Loucy (cell line): ENCODE measurements around the gene SH3GL1.

Experiments used
- H2AFZ ChIP-seq: fragments of 200-600 bp; sonication (generic); 2 replicates; pipeline ENCODE4 v1.6.0; 2016; ENCODE audit warnings: antibody characterized with exemption, mild to moderate bottlenecking, low read length, moderate library complexity
- H3F3A ChIP-seq: fragments of 200-600 bp; 2 replicates; pipeline ENCODE4 v1.6.0; 2016; ENCODE audit warnings: antibody characterized with exemption, low read depth, mild to moderate bottlenecking
- H3K27me3 ChIP-seq: fragments of 200-600 bp; sonication (generic); 2 replicates; pipeline ENCODE4 v1.6.1; 2014; ENCODE audit warnings: low read length, mild to moderate bottlenecking; ENCODE audit not compliant: insufficient read depth, poor library complexity, severe bottlenecking
- H3K36me3 ChIP-seq: fragments of 200-600 bp; sonication (generic); 2 replicates; pipeline ENCODE4 v1.6.1; 2016; ENCODE audit warnings: low read length; ENCODE audit not compliant: insufficient read depth
- H3K4me1 ChIP-seq: fragments of 200-600 bp; sonication (generic); 2 replicates; pipeline ENCODE4 v1.5.1; 2014; ENCODE audit warnings: low read length, mild to moderate bottlenecking; ENCODE audit not compliant: insufficient read depth, poor library complexity, severe bottlenecking
- H3K4me2 ChIP-seq: fragments of 200-600 bp; sonication (generic); 2 replicates; pipeline ENCODE4 v1.6.0; 2014; ENCODE audit warnings: antibody characterized with exemption, low read length, low read depth, mild to moderate bottlenecking; ENCODE audit not compliant: poor library complexity, severe bottlenecking
- H3K4me3 ChIP-seq: fragments of 200-600 bp; sonication (generic); 2 replicates; pipeline ENCODE4 v1.5.1; 2014; ENCODE audit warnings: low read length, mild to moderate bottlenecking, mixed read lengths; ENCODE audit not compliant: poor library complexity, severe bottlenecking
- H3K79me2 ChIP-seq: fragments of 200-600 bp; sonication (generic); 2 replicates; pipeline ENCODE4 v1.6.1; 2014; ENCODE audit warnings: low read length; ENCODE audit not compliant: insufficient read depth
- H3K9ac ChIP-seq: fragments of 200-600 bp; sonication (generic); 2 replicates; pipeline ENCODE4 v1.6.0; 2014; ENCODE audit warnings: mild to moderate bottlenecking, low read depth, low read length, moderate library complexity; ENCODE audit not compliant: poor library complexity, severe bottlenecking
- H3K9me2 ChIP-seq: fragments of 200-600 bp; sonication (generic); replicated peaks from 2 replicates; pipeline ENCODE4 v1.6.1; 2016; ENCODE audit warnings: low read depth, low read length, mixed read lengths
- H3K9me3 ChIP-seq: fragments of 200-600 bp; sonication (generic); 2 replicates; pipeline ENCODE4 v1.6.1; 2014; ENCODE audit warnings: mild to moderate bottlenecking, antibody characterized with exemption, low read length, low read depth; ENCODE audit not compliant: insufficient read depth
- H4K20me1 ChIP-seq: fragments of 200-600 bp; sonication (generic); 2 replicates; pipeline ENCODE4 v1.6.0; 2014; ENCODE audit warnings: antibody characterized with exemption, low read length, mild to moderate bottlenecking; ENCODE audit not compliant: insufficient read depth, poor library complexity, severe bottlenecking
- CTCF ChIP-seq: fragments of 200-600 bp; sonication (generic); conservative IDR thresholded peaks from 2 replicates; pipeline ENCODE4 v1.5.1; 2014; ENCODE audit warnings: mild to moderate bottlenecking, antibody characterized with exemption, low read length
- EZH2phosphoT487 ChIP-seq: fragments of 200-600 bp; IDR thresholded peaks from 2 replicates; pipeline ENCODE4 v1.6.1; 2018; ENCODE audit warnings: antibody characterized with exemption, mild to moderate bottlenecking, moderate library complexity, borderline replicate concordance

SH3GL1 gene

GRCh38 chr19:4376671-4376990, 23.7 kb downstream of the SH3GL1 start:
- no peak overlapping the region for H3K4me2 ChIP-seq
- no peaks in the 10 kb centered on the region; the same call in 1 of the 2 replicates for H3K36me3 ChIP-seq
- H2AFZ ChIP-seq: no peak overlapping the region
- H3F3A ChIP-seq: no peaks in the 10 kb centered on the region
- peaks cover 40% of the 10 kb centered on the region for H4K20me1 ChIP-seq
- no peak for TF ChIP-seq EZH2phosphoT487
- no peak for TF ChIP-seq CTCF
- no peak overlapping the region for H3K4me3 ChIP-seq
- no peak overlapping the region for H3K9ac ChIP-seq
- peaks cover 82% of the 10 kb centered on the region; the same call in 1 of the 2 replicates for H3K79me2 ChIP-seq
- peaks cover 26% of the 10 kb centered on the region for H3K4me1 ChIP-seq
- no peaks in the 10 kb centered on the region for H3K9me2 ChIP-seq
- no peaks in the 10 kb centered on the region for H3K9me3 ChIP-seq
- no peaks in the 10 kb centered on the region for H3K27me3 ChIP-seq

GRCh38 chr19:4376028-4376670, 24.2 kb downstream of the SH3GL1 start:
- H3K4me3 ChIP-seq: no peak overlapping the region
- H3K36me3 ChIP-seq: no peaks in the 10 kb centered on the region; the same call in 1 of the 2 replicates
- H3F3A ChIP-seq: no peaks in the 10 kb centered on the region
- H3K9me2 ChIP-seq: no peaks in the 10 kb centered on the region
- no peak overlapping the region for H3K9ac ChIP-seq
- H2AFZ ChIP-seq: no peak overlapping the region
- H3K9me3 ChIP-seq: no peaks in the 10 kb centered on the region
- H4K20me1 ChIP-seq: peaks cover 42% of the 10 kb centered on the region
- TF ChIP-seq EZH2phosphoT487 (no peak), CTCF (no peak)
- H3K4me1 ChIP-seq: peaks cover 26% of the 10 kb centered on the region
- H3K4me2 ChIP-seq: peak overlapping the region; percentile 14
- H3K27me3 ChIP-seq: no peaks in the 10 kb centered on the region
- H3K79me2 ChIP-seq: peaks cover 87% of the 10 kb centered on the region; the same call in 1 of the 2 replicates

- Histone ChIP-seq H3F3A (no peaks in the 10 kb centered on the region), H3K4me2 (peak overlapping the region; percentile 14), H2AFZ (no peak overlapping the region), H3K36me3 (no peaks in the 10 kb centered on the region; the same call in 1 of the 2 replicates), H3K9ac (no peak overlapping the region), H3K4me1 (peaks cover 27% of the 10 kb centered on the region), H3K9me3 (no peaks in the 10 kb centered on the region), H3K79me2 (peaks cover 91% of the 10 kb centered on the region; the same call in 1 of the 2 replicates), H3K9me2 (no peaks in the 10 kb centered on the region), H4K20me1 (peaks cover 48% of the 10 kb centered on the region), H3K27me3 (no peaks in the 10 kb centered on the region), H3K4me3 (no peak overlapping the region)
- TF ChIP-seq CTCF (no peak; the same call in 1 of the 2 replicates), EZH2phosphoT487 (no peak)
Observed at GRCh38 chr19:4375164-4376027, 25.0 kb downstream of the SH3GL1 start.
